HFFc6 (cell line): Measurements from ENCODE around the gene CFTR. TPM values are rescaled to one million over a fixed set of nuclear protein-coding genes. Genes with fewer than 3 reads are reported as not detected.

ENCODE experiments used
- DNase-seq: peaks from one replicate; pipeline ENCODE4 v3.0.0-alpha.2; 2018
- H3K27ac Mint-ChIP-seq: 2 replicates; pipeline ENCODE4 v1.8.0; 2020; ENCODE audit warnings: mild to moderate bottlenecking, mixed read lengths
- H3K27me3 Mint-ChIP-seq: 2 replicates; pipeline ENCODE4 v1.8.0; 2021; ENCODE audit warnings: mild to moderate bottlenecking, moderate library complexity, mixed read lengths; ENCODE audit not compliant: insufficient read depth
- H3K36me3 Mint-ChIP-seq: 2 replicates; pipeline ENCODE4 v1.8.0; 2021; ENCODE audit warnings: low read depth, mixed read lengths
- H3K4me1 Mint-ChIP-seq: 2 replicates; pipeline ENCODE4 v1.8.0; 2020; ENCODE audit warnings: low read depth, mixed read lengths
- H3K4me3 Mint-ChIP-seq: 2 replicates; pipeline ENCODE4 v1.8.0; 2020; ENCODE audit warnings: mild to moderate bottlenecking, moderate library complexity, mixed read lengths
- H3K9me3 Mint-ChIP-seq: 2 replicates; pipeline ENCODE4 v1.8.0; 2020; ENCODE audit warnings: mild to moderate bottlenecking, mixed read lengths
- total RNA-seq, 6 experiments: library from RNA; stranded (reverse); fragmentation: NEBNext Ultra II Directional; extraction: Animal tissue kit (Norgen Biotek cat#: 25700); gene quantifications; 2 replicates in 1 of 6; 3 replicates in 5 of 6; pipeline ENCODE4 v1.2.3, GENCODE V29; 2021
- TF ChIP-seq, protein P1 (sequence below): fragments of 200-600 bp; sonication (generic); IDR thresholded peaks from 2 replicates; pipeline ENCODE4 v1.5.0; 2021; ENCODE audit warnings: antibody characterized with exemption, mild to moderate bottlenecking

Gene CFTR
- total RNA-seq, 6 experiments from 2014 or later: not detected

DNA sequence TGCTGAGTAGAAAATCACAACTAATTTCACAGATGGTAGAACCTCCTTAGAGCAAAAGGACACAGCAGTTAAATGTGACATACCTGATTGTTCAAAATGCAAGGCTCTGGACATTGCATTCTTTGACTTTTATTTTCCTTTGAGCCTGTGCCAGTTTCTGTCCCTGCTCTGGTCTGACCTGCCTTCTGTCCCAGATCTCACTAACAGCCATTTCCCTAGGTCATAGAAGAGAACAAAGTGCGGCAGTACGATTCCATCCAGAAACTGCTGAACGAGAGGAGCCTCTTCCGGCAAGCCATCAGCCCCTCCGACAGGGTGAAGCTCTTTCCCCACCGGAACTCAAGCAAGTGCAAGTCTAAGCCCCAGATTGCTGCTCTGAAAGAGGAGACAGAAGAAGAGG, 186.9 kb downstream of the CFTR start:
- Mint-ChIP-seq H3K4me3 (no peak overlapping the region), H3K27ac (no peak overlapping the region), H3K9me3 (peaks cover 41% of the 10 kb centered on the region), H3K4me1 (no peaks in the 10 kb centered on the region), H3K36me3 (no peaks in the 10 kb centered on the region), H3K27me3 (peaks cover 1% of the 10 kb centered on the region; the same call in 1 of the 2 replicates)
- DNase-seq: no peak
- TF ChIP-seq, protein P1, sequence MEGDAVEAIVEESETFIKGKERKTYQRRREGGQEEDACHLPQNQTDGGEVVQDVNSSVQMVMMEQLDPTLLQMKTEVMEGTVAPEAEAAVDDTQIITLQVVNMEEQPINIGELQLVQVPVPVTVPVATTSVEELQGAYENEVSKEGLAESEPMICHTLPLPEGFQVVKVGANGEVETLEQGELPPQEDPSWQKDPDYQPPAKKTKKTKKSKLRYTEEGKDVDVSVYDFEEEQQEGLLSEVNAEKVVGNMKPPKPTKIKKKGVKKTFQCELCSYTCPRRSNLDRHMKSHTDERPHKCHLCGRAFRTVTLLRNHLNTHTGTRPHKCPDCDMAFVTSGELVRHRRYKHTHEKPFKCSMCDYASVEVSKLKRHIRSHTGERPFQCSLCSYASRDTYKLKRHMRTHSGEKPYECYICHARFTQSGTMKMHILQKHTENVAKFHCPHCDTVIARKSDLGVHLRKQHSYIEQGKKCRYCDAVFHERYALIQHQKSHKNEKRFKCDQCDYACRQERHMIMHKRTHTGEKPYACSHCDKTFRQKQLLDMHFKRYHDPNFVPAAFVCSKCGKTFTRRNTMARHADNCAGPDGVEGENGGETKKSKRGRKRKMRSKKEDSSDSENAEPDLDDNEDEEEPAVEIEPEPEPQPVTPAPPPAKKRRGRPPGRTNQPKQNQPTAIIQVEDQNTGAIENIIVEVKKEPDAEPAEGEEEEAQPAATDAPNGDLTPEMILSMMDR: no peak

DNA sequence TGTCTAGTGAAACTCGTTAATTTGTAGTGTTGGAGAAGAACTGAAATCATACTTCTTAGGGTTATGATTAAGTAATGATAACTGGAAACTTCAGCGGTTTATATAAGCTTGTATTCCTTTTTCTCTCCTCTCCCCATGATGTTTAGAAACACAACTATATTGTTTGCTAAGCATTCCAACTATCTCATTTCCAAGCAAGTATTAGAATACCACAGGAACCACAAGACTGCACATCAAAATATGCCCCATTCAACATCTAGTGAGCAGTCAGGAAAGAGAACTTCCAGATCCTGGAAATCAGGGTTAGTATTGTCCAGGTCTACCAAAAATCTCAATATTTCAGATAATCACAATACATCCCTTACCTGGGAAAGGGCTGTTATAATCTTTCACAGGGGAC, 187.6 kb downstream of the CFTR start:
- no peaks in the 10 kb centered on the region for H3K36me3 Mint-ChIP-seq
- H3K4me1 Mint-ChIP-seq: no peaks in the 10 kb centered on the region
- TF ChIP-seq, protein P1: no peak
- no peak for DNase-seq
- H3K27me3 Mint-ChIP-seq: peaks cover 1% of the 10 kb centered on the region; the same call in 1 of the 2 replicates
- no peak overlapping the region for H3K27ac Mint-ChIP-seq
- peaks cover 36% of the 10 kb centered on the region for H3K9me3 Mint-ChIP-seq
- no peak overlapping the region for H3K4me3 Mint-ChIP-seq

DNA sequence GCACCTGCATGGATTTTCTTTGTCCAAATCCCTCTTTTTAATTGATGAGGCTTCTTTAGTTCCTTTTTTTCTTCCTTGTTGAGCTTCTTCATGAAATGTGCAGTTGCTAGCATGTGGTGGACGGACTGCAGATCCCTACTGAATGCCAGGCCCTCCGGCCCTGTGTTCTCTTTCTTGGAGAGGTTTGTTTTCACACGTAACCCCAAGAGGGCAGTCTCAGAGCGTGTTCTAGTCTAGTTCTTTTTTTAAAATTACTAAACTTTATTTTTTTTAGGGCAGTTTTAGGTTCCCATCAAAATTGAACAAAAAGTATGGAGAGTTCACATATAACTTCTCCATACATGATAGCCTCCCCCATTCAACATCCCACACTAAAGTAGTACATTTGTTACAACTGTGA, 190.0 kb downstream of the CFTR start:
- Mint-ChIP-seq H3K27ac (no peak overlapping the region), H3K9me3 (peaks cover 23% of the 10 kb centered on the region), H3K4me1 (no peaks in the 10 kb centered on the region), H3K36me3 (no peaks in the 10 kb centered on the region), H3K27me3 (peaks cover 1% of the 10 kb centered on the region; the same call in 1 of the 2 replicates), H3K4me3 (no peak overlapping the region)
- TF ChIP-seq, protein P1: no peak
- no peak for DNase-seq

DNA sequence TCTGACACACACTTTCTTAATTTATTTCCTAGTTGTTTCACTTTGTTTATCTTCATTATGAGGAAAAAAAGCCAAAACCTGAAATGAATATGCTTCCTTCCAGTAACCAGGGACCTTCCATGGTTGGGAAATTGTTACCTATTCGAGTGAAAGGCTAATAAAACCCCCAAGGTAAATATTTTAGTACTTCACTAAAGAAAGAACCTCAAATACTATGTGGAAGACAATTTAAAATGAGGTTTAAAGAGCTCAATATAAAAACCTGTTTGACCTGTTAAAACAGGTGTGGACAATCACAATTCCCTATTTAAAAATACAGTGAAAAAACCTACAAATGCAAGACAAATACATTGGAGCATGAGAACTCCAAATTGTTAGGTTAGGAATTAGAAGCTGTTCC, 192.6 kb downstream of the CFTR start:
- Mint-ChIP-seq H3K27me3 (no peaks in the 10 kb centered on the region), H3K27ac (no peak overlapping the region), H3K4me3 (no peak overlapping the region), H3K4me1 (no peaks in the 10 kb centered on the region), H3K36me3 (no peaks in the 10 kb centered on the region), H3K9me3 (peaks cover 33% of the 10 kb centered on the region)
- no peak for DNase-seq
- TF ChIP-seq, protein P1: no peak

DNA sequence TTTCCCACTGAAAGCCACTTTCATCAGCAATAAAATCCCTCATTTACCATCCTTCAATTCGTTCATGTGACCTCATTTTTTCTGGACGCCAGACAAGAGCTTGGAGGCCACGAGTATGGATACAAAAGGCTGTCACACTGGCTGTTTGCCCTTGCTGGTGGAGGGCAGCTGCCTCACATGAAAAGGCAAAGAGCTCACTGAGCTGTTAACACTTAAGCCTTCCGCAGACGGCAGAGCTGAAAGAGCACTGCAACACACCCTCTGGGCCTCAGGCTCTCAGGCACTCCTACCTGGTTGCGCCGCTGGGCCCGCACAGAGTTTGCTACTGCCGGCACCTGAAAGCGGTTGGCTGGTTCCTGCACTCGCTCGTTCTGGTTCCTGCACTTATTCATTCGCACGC, 193.5 kb downstream of the CFTR start:
- H3K4me1 Mint-ChIP-seq: no peaks in the 10 kb centered on the region
- no peaks in the 10 kb centered on the region for H3K36me3 Mint-ChIP-seq
- TF ChIP-seq, protein P1: no peak
- no peak overlapping the region for H3K27ac Mint-ChIP-seq
- peaks cover 32% of the 10 kb centered on the region for H3K9me3 Mint-ChIP-seq
- no peak for DNase-seq
- no peaks in the 10 kb centered on the region for H3K27me3 Mint-ChIP-seq
- H3K4me3 Mint-ChIP-seq: no peak overlapping the region

DNA sequence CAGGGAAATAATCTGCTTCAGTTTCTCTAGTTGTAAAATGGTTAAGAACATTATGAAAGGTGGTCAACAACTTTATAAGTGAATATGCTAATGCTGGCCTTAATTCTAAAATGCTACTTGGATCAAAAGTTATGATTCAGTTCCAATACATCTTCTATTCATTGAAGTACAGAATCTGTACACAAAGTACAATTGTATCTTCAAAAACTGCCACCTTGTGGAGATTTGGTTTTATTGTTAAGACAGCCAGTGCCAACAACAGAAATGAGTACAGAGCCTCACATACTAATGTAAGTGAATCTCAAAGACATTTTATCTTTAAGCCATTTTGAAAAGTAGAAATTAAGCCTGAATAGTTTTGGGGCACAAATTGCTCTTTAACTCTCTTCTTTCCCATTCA, 194.0 kb downstream of the CFTR start:
- H3K9me3 Mint-ChIP-seq: peaks cover 32% of the 10 kb centered on the region
- H3K4me3 Mint-ChIP-seq: no peak overlapping the region
- TF ChIP-seq, protein P1: peak; percentile 35; the same call in 1 of the 2 replicates
- peak; percentile 3 for DNase-seq
- H3K36me3 Mint-ChIP-seq: no peaks in the 10 kb centered on the region
- H3K27ac Mint-ChIP-seq: no peak overlapping the region
- H3K4me1 Mint-ChIP-seq: no peaks in the 10 kb centered on the region
- H3K27me3 Mint-ChIP-seq: no peaks in the 10 kb centered on the region
